Activated T-cell treated with anti-CD3 and anti-CD28 coated beads, Interleukin-2, amount 50 U/mL, for 24 hours (primary cell): ENCODE results near the gene PLD3.
"Not testable (repeated sequence)": the region's sequence is repeated elsewhere in the genome, so short reads cannot be mapped to it uniquely, and the experiment has no call there.

Experiments used
- DNase-seq: peaks from one replicate; pipeline ENCODE4 v3.0.0-alpha.2; 2020
- H3K27ac Mint-ChIP-seq: 2 replicates; pipeline ENCODE4 v1.8.0; 2020; ENCODE audit warnings: mild to moderate bottlenecking, mixed read lengths
- H3K27me3 Mint-ChIP-seq: 2 replicates; pipeline ENCODE4 v1.8.0; 2020; ENCODE audit warnings: mixed read lengths
- H3K36me3 Mint-ChIP-seq: 2 replicates; pipeline ENCODE4 v1.8.0; 2020; ENCODE audit warnings: low read depth, mixed read lengths
- H3K4me1 Mint-ChIP-seq: 2 replicates; pipeline ENCODE4 v1.8.0; 2020; ENCODE audit warnings: low read depth, mixed read lengths
- H3K4me3 Mint-ChIP-seq: 2 replicates; pipeline ENCODE4 v1.8.0; 2020; ENCODE audit warnings: mild to moderate bottlenecking, moderate library complexity, mixed read lengths
- H3K9me3 Mint-ChIP-seq: 2 replicates; pipeline ENCODE4 v1.8.0; 2020; ENCODE audit warnings: mixed read lengths

Gene PLD3

GRCh38 chr19:40321566-40322270 lies 26.8 kb upstream of the PLD3 start:
- Mint-ChIP-seq H3K4me3 (no peak overlapping the region), H3K9me3 (no peaks in the 10 kb centered on the region), H3K27me3 (no peaks in the 10 kb centered on the region), H3K36me3 (peaks cover 88% of the 10 kb centered on the region), H3K4me1 (no peaks in the 10 kb centered on the region), H3K27ac (no peak overlapping the region)
- DNase-seq, result no peak

- peaks cover 89% of the 10 kb centered on the region for H3K36me3 Mint-ChIP-seq
- no peak overlapping the region for H3K27ac Mint-ChIP-seq
- no peaks in the 10 kb centered on the region for H3K27me3 Mint-ChIP-seq
- DNase-seq, result no peak
- no peaks in the 10 kb centered on the region for H3K4me1 Mint-ChIP-seq
- no peak overlapping the region for H3K4me3 Mint-ChIP-seq
- H3K9me3 Mint-ChIP-seq, result no peaks in the 10 kb centered on the region
These were observed 26.3 kb upstream of the PLD3 start for GRCh38 chr19:40322271-40322610.

- Mint-ChIP-seq H3K9me3 (no peaks in the 10 kb centered on the region), H3K4me3 (no peak overlapping the region), H3K27ac (no peak overlapping the region), H3K36me3 (peaks cover 92% of the 10 kb centered on the region), H3K27me3 (no peaks in the 10 kb centered on the region), H3K4me1 (no peaks in the 10 kb centered on the region)
- no peak for DNase-seq
These were observed 25.4 kb upstream of the PLD3 start for GRCh38 chr19:40322951-40323615.

- Mint-ChIP-seq H3K4me3 (no peak overlapping the region), H3K27me3 (no peaks in the 10 kb centered on the region), H3K9me3 (no peaks in the 10 kb centered on the region), H3K36me3 (peaks cover 93% of the 10 kb centered on the region), H3K27ac (no peak overlapping the region), H3K4me1 (no peaks in the 10 kb centered on the region)
- DNase-seq, result no peak
These were observed 24.8 kb upstream of the PLD3 start for GRCh38 chr19:40323705-40324104.

GRCh38 chr19:40326201-40326600 lies 22.3 kb upstream of the PLD3 start:
- Mint-ChIP-seq H3K36me3 (peaks cover 98% of the 10 kb centered on the region), H3K27ac (no peak overlapping the region), H3K4me3 (no peak overlapping the region)

GRCh38 chr19:40331052-40331451 lies 17.4 kb upstream of the PLD3 start:
- no peaks in the 10 kb centered on the region for H3K9me3 Mint-ChIP-seq
- peaks cover 92% of the 10 kb centered on the region for H3K36me3 Mint-ChIP-seq
- H3K4me1 Mint-ChIP-seq, result no peaks in the 10 kb centered on the region
- DNase-seq, result no peak
- H3K4me3 Mint-ChIP-seq, result no peak overlapping the region
- no peak overlapping the region for H3K27ac Mint-ChIP-seq
- H3K27me3 Mint-ChIP-seq, result no peaks in the 10 kb centered on the region

More at GRCh38 chr19:40326201-40326600, 22.3 kb upstream of the PLD3 start:
- DNase-seq, result no peak
- H3K9me3 Mint-ChIP-seq, result no peaks in the 10 kb centered on the region
- no peaks in the 10 kb centered on the region for H3K27me3 Mint-ChIP-seq
- no peaks in the 10 kb centered on the region for H3K4me1 Mint-ChIP-seq

- H3K36me3 Mint-ChIP-seq, result peaks cover 87% of the 10 kb centered on the region
- H3K27ac Mint-ChIP-seq, result no peak overlapping the region
- no peaks in the 10 kb centered on the region for H3K4me1 Mint-ChIP-seq
- no peak for DNase-seq
- H3K27me3 Mint-ChIP-seq, result no peaks in the 10 kb centered on the region
- H3K9me3 Mint-ChIP-seq, result no peaks in the 10 kb centered on the region
- no peak overlapping the region for H3K4me3 Mint-ChIP-seq
These were observed 15.8 kb upstream of the PLD3 start for GRCh38 chr19:40332669-40333068.

GRCh38 chr19:40333083-40333482 lies 15.4 kb upstream of the PLD3 start:
- H3K9me3 Mint-ChIP-seq, H3K4me1 Mint-ChIP-seq, H3K27me3 Mint-ChIP-seq, DNase-seq, H3K27ac Mint-ChIP-seq, H3K4me3 Mint-ChIP-seq: not testable (repeated sequence)
- H3K36me3 Mint-ChIP-seq, result peaks cover 85% of the 10 kb centered on the region

- Mint-ChIP-seq H3K36me3 (peaks cover 80% of the 10 kb centered on the region), H3K4me3 (no peak overlapping the region), H3K9me3 (no peaks in the 10 kb centered on the region), H3K4me1 (no peaks in the 10 kb centered on the region), H3K27ac (no peak overlapping the region), H3K27me3 (no peaks in the 10 kb centered on the region)
- DNase-seq, result no peak
These were observed 13.4 kb upstream of the PLD3 start for GRCh38 chr19:40335101-40335500.

- no peaks in the 10 kb centered on the region for H3K27me3 Mint-ChIP-seq
- DNase-seq, result no peak
- no peak overlapping the region for H3K4me3 Mint-ChIP-seq
- H3K27ac Mint-ChIP-seq, result no peak overlapping the region
- H3K36me3 Mint-ChIP-seq, result peaks cover 77% of the 10 kb centered on the region
- H3K4me1 Mint-ChIP-seq, result no peaks in the 10 kb centered on the region
- no peaks in the 10 kb centered on the region for H3K9me3 Mint-ChIP-seq
These were observed 12.5 kb upstream of the PLD3 start for GRCh38 chr19:40335855-40336600.

GRCh38 chr19:40336601-40336900 lies 11.9 kb upstream of the PLD3 start:
- Mint-ChIP-seq H3K27ac (no peak overlapping the region), H3K27me3 (no peaks in the 10 kb centered on the region), H3K4me3 (no peak overlapping the region), H3K36me3 (peaks cover 75% of the 10 kb centered on the region), H3K9me3 (no peaks in the 10 kb centered on the region), H3K4me1 (no peaks in the 10 kb centered on the region)
- DNase-seq, result no peak

- Mint-ChIP-seq H3K36me3 (peaks cover 73% of the 10 kb centered on the region), H3K4me3 (no peak overlapping the region)
These were observed 11.4 kb upstream of the PLD3 start for GRCh38 chr19:40337107-40337506.

GRCh38 chr19:40337594-40337993 lies 10.9 kb upstream of the PLD3 start:
- H3K36me3 Mint-ChIP-seq, result peaks cover 70% of the 10 kb centered on the region
- DNase-seq, result no peak
- H3K4me3 Mint-ChIP-seq, result no peak overlapping the region
- H3K9me3 Mint-ChIP-seq, result no peaks in the 10 kb centered on the region
- no peaks in the 10 kb centered on the region for H3K27me3 Mint-ChIP-seq
- no peak overlapping the region for H3K27ac Mint-ChIP-seq
- no peaks in the 10 kb centered on the region for H3K4me1 Mint-ChIP-seq

More at GRCh38 chr19:40337107-40337506, 11.4 kb upstream of the PLD3 start:
- Mint-ChIP-seq H3K27me3 (no peaks in the 10 kb centered on the region), H3K4me1 (no peaks in the 10 kb centered on the region), H3K27ac (no peak overlapping the region), H3K9me3 (no peaks in the 10 kb centered on the region)
- DNase-seq, result no peak

- peaks cover 6% of the 10 kb centered on the region for H3K4me1 Mint-ChIP-seq
- no peak overlapping the region for H3K27ac Mint-ChIP-seq
- DNase-seq, result no peak
- H3K27me3 Mint-ChIP-seq, result no peaks in the 10 kb centered on the region
- H3K36me3 Mint-ChIP-seq, result peaks cover 64% of the 10 kb centered on the region
- no peaks in the 10 kb centered on the region for H3K9me3 Mint-ChIP-seq
- no peak overlapping the region for H3K4me3 Mint-ChIP-seq
These were observed 9.3 kb upstream of the PLD3 start for GRCh38 chr19:40339018-40339728.
